Astrocyte (in vitro differentiated cells and primary cell): ENCODE results near the gene ZSCAN26. TPM values are rescaled to one million over a fixed set of nuclear protein-coding genes. Genes with fewer than 3 reads are reported as not detected.

Experiments
- DNase-seq: peaks from one replicate; pipeline ENCODE4 v3.0.0-alpha.2; 2010; ENCODE audit warnings: low read depth
- FAIRE-seq: peaks from 2 replicates; lab custom pipeline; 2011; peaks lifted over from hg19 to GRCh38; lab: Jason Lieb, UNC
- H2AFZ ChIP-seq: 2 replicates; pipeline ENCODE4 v1.6.0; 2012; ENCODE audit warnings: low read depth, low read length, inconsistent platforms
- H3K27ac ChIP-seq: 2 replicates; pipeline ENCODE4 v1.5.1; 2011; ENCODE audit warnings: low read depth, low read length, inconsistent platforms
- H3K27me3 ChIP-seq: 2 replicates; pipeline ENCODE4 v1.6.0; 2011; ENCODE audit warnings: low read length, inconsistent platforms; ENCODE audit not compliant: insufficient read depth
- H3K36me3 ChIP-seq: 2 replicates; pipeline ENCODE4 v1.5.1; 2011; ENCODE audit warnings: low read length, inconsistent platforms; ENCODE audit not compliant: insufficient read depth
- H3K4me1 ChIP-seq: 2 replicates; pipeline ENCODE4 v1.5.1; 2011; ENCODE audit warnings: low read length, inconsistent platforms; ENCODE audit not compliant: insufficient read depth
- H3K4me2 ChIP-seq: 2 replicates; pipeline ENCODE4 v1.6.0; 2012; ENCODE audit warnings: low read length, inconsistent platforms
- H3K4me3 ChIP-seq: 2 replicates; pipeline ENCODE4 v1.5.1; 2011; ENCODE audit warnings: low read depth, mild to moderate bottlenecking, low read length, inconsistent platforms; ENCODE audit not compliant: insufficient read depth
- H3K79me2 ChIP-seq: 2 replicates; pipeline ENCODE4 v1.6.0; 2012; ENCODE audit warnings: mild to moderate bottlenecking, low read length, inconsistent platforms; ENCODE audit not compliant: insufficient read depth
- H3K9ac ChIP-seq: 2 replicates; pipeline ENCODE4 v1.6.0; 2012; ENCODE audit warnings: mild to moderate bottlenecking, low read length, inconsistent platforms
- H3K9me3 ChIP-seq: 2 replicates; pipeline ENCODE4 v1.5.1; 2012; ENCODE audit warnings: low read depth, mild to moderate bottlenecking, low read length, inconsistent platforms; ENCODE audit not compliant: insufficient read depth
- H4K20me1 ChIP-seq: 2 replicates; pipeline ENCODE4 v1.6.0; 2012; ENCODE audit warnings: low read length, inconsistent platforms; ENCODE audit not compliant: insufficient read depth
- H3K27ac Mint-ChIP-seq: one replicate; pipeline ENCODE4 v1.8.0; 2021; ENCODE audit warnings: mild to moderate bottlenecking, mixed read lengths; ENCODE audit not compliant: unreplicated experiment
- H3K27me3 Mint-ChIP-seq: one replicate; pipeline ENCODE4 v1.8.0; 2021; ENCODE audit warnings: low read depth, mixed read lengths; ENCODE audit not compliant: unreplicated experiment
- H3K36me3 Mint-ChIP-seq: one replicate; pipeline ENCODE4 v1.8.0; 2021; ENCODE audit warnings: low read depth, mixed read lengths; ENCODE audit not compliant: unreplicated experiment
- H3K4me1 Mint-ChIP-seq: one replicate; pipeline ENCODE4 v1.8.0; 2021; ENCODE audit warnings: low read depth, mixed read lengths; ENCODE audit not compliant: unreplicated experiment
- H3K4me3 Mint-ChIP-seq: one replicate; pipeline ENCODE4 v1.8.0; 2021; ENCODE audit warnings: mild to moderate bottlenecking, moderate library complexity, mixed read lengths; ENCODE audit not compliant: unreplicated experiment
- H3K9me3 Mint-ChIP-seq: one replicate; pipeline ENCODE4 v1.8.0; 2021; ENCODE audit warnings: mild to moderate bottlenecking, mixed read lengths; ENCODE audit not compliant: unreplicated experiment
- CTCF ChIP-seq: IDR thresholded peaks from 2 replicates; pipeline ENCODE4 v1.5.1; 2011; ENCODE audit warnings: low read depth, mild to moderate bottlenecking, inconsistent platforms, low read length, moderate library complexity; ENCODE audit not compliant: insufficient read depth
- EZH2 ChIP-seq: IDR thresholded peaks from 2 replicates; pipeline ENCODE4 v1.6.1; 2012; ENCODE audit warnings: mild to moderate bottlenecking, low read length, inconsistent platforms; ENCODE audit not compliant: insufficient read depth
- total RNA-seq: library from RNA; stranded (reverse); gene quantifications from 2 replicates; pipeline ENCODE4 v1.2.1, GENCODE V29; 2021

Gene ZSCAN26
- total RNA-seq, 1 donor from 2014 or later = 12.0 TPM

- no peak overlapping the region for H3K4me3 ChIP-seq
- no peak overlapping the region for H3K9ac ChIP-seq
- no peaks in the 10 kb centered on the region for H4K20me1 ChIP-seq
- no peaks in the 10 kb centered on the region for H3K27me3 Mint-ChIP-seq
- H3K9me3 ChIP-seq = no peaks in the 10 kb centered on the region
- peak overlapping the region; percentile 92 for H3K27ac Mint-ChIP-seq
- H3K4me1 ChIP-seq = peaks cover 4% of the 10 kb centered on the region
- no peak overlapping the region for H2AFZ ChIP-seq
- no peaks in the 10 kb centered on the region for H3K9me3 Mint-ChIP-seq
- H3K36me3 Mint-ChIP-seq = peaks cover 15% of the 10 kb centered on the region
- TF ChIP-seq CTCF = no peak
- TF ChIP-seq EZH2 = no peak
- H3K36me3 ChIP-seq = peaks cover 5% of the 10 kb centered on the region
- peaks cover 30% of the 10 kb centered on the region for H3K79me2 ChIP-seq
- peak overlapping the region; percentile 32 for H3K4me2 ChIP-seq
- no peaks in the 10 kb centered on the region for H3K27me3 ChIP-seq
- DNase-seq = peak; percentile 90
- peak overlapping the region; percentile 69 for H3K27ac ChIP-seq
- peak; percentile 17 for FAIRE-seq
- no peak overlapping the region for H3K4me3 Mint-ChIP-seq
- peaks cover 5% of the 10 kb centered on the region for H3K4me1 Mint-ChIP-seq
Observed at GRCh38 chr6:28269492-28269891, 2.5 kb downstream of the ZSCAN26 start.

DNA sequence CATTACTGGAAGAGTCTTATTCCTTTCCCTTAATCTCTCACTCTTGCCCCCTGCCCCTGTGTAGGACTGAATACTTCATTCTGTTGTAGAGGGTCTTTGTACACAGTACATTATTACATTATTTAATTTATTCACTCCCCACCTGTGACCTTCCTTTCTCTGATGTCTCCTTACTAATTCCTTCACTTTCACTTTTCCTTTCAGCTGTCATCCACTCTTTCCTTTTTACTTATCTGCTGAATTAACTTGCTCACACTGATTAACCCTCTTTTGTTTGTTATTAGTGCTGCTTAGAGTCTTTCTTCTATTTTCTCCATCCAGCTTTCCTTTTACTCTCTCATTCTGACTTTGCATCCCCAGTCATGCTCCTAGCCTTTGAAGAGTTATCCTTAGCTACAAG is 7.9 kb downstream of the ZSCAN26 start:
- Mint-ChIP-seq H3K36me3 (peaks cover 17% of the 10 kb centered on the region), H3K27me3 (no peaks in the 10 kb centered on the region), H3K27ac (no peak overlapping the region), H3K4me1 (no peaks in the 10 kb centered on the region), H3K9me3 (no peaks in the 10 kb centered on the region), H3K4me3 (no peak overlapping the region)
- Histone ChIP-seq H3K79me2 (peaks cover 10% of the 10 kb centered on the region), H3K4me2 (no peak overlapping the region), H3K4me3 (no peak overlapping the region), H3K9ac (no peak overlapping the region), H3K9me3 (no peaks in the 10 kb centered on the region), H3K36me3 (peaks cover 13% of the 10 kb centered on the region), H3K27ac (no peak overlapping the region), H3K4me1 (peaks cover 2% of the 10 kb centered on the region), H4K20me1 (no peaks in the 10 kb centered on the region), H2AFZ (no peak overlapping the region), H3K27me3 (no peaks in the 10 kb centered on the region)
- FAIRE-seq (no peak), DNase-seq (no peak)
- no peak for TF ChIP-seq EZH2
- TF ChIP-seq CTCF = no peak

DNA sequence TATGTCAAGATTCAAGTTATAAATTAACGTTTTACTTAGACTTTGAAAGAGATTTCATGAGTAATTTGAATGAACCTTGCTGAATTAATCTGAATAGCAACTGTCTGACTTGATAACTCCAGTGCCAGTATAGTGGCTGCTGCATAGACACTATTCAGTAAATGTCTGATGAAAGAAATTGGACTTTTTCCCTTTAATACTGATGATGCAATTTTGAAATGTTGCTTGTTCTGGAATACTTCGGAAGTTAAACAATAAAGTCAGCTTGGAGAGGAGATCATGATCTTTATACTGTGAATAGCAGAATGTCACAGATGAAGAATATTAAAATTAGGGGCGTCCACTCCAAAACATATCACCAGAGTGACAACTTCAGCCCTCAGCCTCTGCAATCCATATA is 10.8 kb downstream of the ZSCAN26 start:
- H3K4me3 ChIP-seq = no peak overlapping the region
- H3K9ac ChIP-seq = no peak overlapping the region
- no peak overlapping the region for H2AFZ ChIP-seq
- no peak overlapping the region for H3K27ac ChIP-seq
- FAIRE-seq (no peak), DNase-seq (no peak)
- no peaks in the 10 kb centered on the region for H4K20me1 ChIP-seq
- no peaks in the 10 kb centered on the region for H3K9me3 Mint-ChIP-seq
- no peaks in the 10 kb centered on the region for H3K4me1 ChIP-seq
- H3K4me2 ChIP-seq = no peak overlapping the region
- no peak for TF ChIP-seq CTCF
- no peak for TF ChIP-seq EZH2
- no peaks in the 10 kb centered on the region for H3K27me3 Mint-ChIP-seq
- no peak overlapping the region for H3K27ac Mint-ChIP-seq
- H3K4me1 Mint-ChIP-seq = no peaks in the 10 kb centered on the region
- peaks cover under 1% of the 10 kb centered on the region for H3K9me3 ChIP-seq
- peaks cover 6% of the 10 kb centered on the region for H3K79me2 ChIP-seq
- H3K4me3 Mint-ChIP-seq = no peak overlapping the region
- peaks cover 11% of the 10 kb centered on the region for H3K36me3 Mint-ChIP-seq
- no peaks in the 10 kb centered on the region for H3K27me3 ChIP-seq
- peaks cover 10% of the 10 kb centered on the region for H3K36me3 ChIP-seq
